Stimulated activated CD8-positive, alpha-beta memory T cell treated with anti-CD3 and anti-CD28 coated beads, Interleukin-4, amount 100 ng/mL, for 48 hours (primary cell): ENCODE results near the gene MAPKAP1.
"Not testable (repeated sequence)": the region's sequence is repeated elsewhere in the genome, so short reads cannot be mapped to it uniquely, and the experiment has no call there.

ENCODE experiments used
- DNase-seq: peaks from one replicate; pipeline ENCODE4 v3.0.0-alpha.2; 2020

MAPKAP1 gene

GRCh38 chr9:125404733-125405132, 302.3 kb downstream of the MAPKAP1 start:
- no peak for DNase-seq

GRCh38 chr9:125400725-125401716, 306.0 kb downstream of the MAPKAP1 start:
- DNase-seq = no peak

GRCh38 chr9:125400232-125400631, 306.8 kb downstream of the MAPKAP1 start:
- not testable (repeated sequence) for DNase-seq

GRCh38 chr9:125399666-125400065, 307.3 kb downstream of the MAPKAP1 start:
- no peak for DNase-seq

DNA sequence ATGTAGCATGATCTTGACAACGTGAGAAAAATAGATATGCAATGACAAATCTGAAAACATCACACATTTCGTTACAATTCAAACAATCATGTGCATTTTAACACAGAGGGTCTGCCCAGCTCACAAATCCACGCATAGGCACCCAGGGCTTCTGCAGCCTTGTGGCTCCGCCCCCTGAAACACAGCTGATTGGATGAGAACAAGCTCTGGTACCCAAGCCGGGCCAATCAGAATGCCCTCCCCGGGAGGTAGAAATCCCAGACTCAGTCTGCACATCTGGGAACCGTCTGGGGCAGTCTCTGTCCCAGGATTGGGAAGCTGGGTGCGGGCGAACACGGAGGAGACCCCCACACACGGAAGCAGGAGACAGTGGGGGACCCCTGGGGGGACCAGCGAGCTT, 307.8 kb downstream of the MAPKAP1 start:
- DNase-seq = no peak

- DNase-seq = no peak
Measured at GRCh38 chr9:125398243-125398642, 308.8 kb downstream of the MAPKAP1 start.

DNA sequence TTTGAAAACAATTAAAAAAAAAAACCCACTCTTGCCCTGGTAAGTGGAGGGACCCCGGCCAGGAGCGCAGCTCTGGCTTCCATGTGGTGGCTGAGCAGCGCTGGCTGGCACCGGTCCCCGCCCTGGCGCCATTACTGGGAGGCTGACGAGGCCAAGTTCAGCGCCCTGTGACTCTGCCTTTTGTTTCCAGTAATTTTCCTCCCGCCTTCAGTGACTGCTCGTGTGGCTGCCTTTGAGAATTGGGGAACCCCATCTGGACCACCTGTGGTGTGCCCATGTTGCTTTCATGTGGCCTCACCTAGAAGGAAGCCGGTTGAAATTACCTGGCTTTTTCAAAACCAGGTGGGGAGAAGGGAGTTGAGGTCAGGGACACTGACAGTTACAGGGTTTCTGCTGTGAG, 309.3 kb downstream of the MAPKAP1 start:
- no peak for DNase-seq

DNA sequence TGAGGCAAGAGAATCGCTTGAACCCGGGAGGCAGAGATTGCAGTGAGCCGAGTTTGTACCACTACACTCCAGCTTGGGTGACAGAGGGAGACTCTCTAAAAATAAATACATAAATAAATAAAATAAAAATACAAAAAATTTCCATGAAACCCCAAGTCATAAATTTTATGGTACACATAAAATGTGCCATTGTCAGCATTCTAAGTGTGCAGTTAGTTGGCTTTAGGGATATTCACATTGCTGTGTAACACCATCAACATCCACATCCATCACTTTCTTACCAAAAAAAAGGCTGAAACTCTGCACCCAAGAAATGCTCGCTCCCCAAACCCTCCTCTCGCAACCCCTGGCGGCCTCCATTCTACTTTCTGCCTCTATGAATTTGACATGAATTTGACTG, 310.2 kb downstream of the MAPKAP1 start:
- no peak for DNase-seq

DNA sequence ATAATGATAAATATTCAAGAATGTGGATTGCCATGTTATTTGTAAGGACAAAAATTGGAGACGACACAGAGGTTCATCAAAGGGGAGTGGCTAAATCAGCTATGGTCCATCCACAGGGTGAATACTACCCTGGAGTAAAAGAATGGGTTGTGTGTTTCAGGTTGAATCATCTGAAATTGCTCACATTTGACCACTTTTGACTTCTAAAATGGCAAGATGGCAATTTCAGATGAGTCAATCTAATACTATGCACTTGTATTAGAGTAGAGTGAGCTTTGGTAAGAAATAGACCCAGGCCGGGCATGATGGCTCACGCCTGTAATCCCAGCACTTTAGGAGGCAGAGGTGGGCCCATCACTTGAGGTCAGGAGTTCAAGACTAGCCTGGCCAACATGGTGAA, 313.6 kb downstream of the MAPKAP1 start:
- no peak for DNase-seq

GRCh38 chr9:125391704-125392103, 315.3 kb downstream of the MAPKAP1 start:
- no peak for DNase-seq

DNA sequence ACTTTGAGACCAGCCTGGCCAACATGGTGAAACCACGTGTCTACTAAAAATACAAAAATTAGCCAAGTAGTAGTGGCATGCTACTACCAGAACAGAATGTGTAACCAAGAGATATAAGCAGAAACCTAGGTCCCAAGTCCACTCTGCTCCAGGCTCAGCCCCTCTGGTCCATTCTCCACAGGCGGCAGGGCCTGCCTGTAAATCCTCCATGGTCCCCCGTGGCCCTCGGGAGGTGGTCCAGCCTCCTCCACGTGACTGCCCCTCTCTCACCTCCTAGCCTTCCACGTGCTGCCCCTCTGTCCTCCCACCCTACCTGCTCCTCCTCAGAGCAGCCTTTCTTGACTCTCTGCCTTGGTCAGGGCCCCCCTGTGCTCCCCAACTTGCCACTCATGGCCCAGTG, 318.0 kb downstream of the MAPKAP1 start:
- DNase-seq = no peak

- DNase-seq = no peak
Measured at GRCh38 chr9:125387861-125388524, 319.0 kb downstream of the MAPKAP1 start.
